Measurements from ENCODE around the gene ERG. TPM values are rescaled to one million over a fixed set of nuclear protein-coding genes. Genes with fewer than 3 reads are reported as not detected.

The ERG gene
- total RNA-seq, 1 experiment from 2014 or later = 4.5 TPM

DNA sequence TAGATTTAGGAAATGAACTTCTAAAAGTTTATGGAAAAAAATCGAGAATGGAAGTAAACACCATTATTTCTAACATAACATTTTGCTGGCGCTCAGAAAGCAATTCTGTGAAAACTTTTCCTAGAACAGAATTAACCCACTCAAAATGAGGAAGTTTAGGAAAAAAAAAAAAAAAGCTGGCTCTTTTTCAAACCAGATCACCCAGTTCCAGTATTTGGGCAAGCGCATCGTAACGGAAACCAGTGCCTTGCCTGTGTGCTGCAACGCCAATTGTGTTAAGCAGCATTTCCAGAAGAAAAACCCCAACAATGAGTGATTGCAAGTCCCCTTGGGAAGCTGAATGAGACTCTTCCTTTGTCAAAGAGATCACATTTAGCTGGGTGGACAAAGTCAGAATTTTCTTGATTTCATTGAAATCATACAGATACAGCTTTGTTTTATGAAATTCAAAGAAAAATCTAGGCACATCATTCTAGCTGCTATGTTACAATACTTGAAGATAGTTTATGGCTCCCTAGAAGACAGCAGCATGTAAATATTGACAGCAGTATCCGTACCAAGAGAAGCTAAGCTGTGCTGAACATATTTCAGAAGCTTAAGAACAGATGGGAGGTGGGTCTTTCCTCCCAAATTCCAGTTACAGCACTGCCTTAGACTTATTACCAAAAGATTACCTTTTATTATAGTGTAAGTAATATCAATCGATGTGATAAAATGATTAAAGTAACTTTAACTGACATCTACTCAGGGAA is 113.4 kb downstream of the ERG start:
- peaks cover 8% of the 10 kb centered on the region; the same call in 1 of the 2 replicates for H3K4me1 Mint-ChIP-seq
- TF ChIP-seq EMX1 (CRISPR knock-in tag; IDR thresholded peaks at IDR 0.05) (no peak), ZNF423 (CRISPR knock-in tag; IDR thresholded peaks at IDR 0.05) (no peak), OVOL2 (CRISPR knock-in tag; IDR thresholded peaks at IDR 0.05; ENCODE audit: borderline replicate concordance) (no peak), SMAD3 (CRISPR knock-in tag; IDR thresholded peaks at IDR 0.05; ENCODE audit: borderline replicate concordance) (no peak)
- TF ChIP-seq, protein P1, sequence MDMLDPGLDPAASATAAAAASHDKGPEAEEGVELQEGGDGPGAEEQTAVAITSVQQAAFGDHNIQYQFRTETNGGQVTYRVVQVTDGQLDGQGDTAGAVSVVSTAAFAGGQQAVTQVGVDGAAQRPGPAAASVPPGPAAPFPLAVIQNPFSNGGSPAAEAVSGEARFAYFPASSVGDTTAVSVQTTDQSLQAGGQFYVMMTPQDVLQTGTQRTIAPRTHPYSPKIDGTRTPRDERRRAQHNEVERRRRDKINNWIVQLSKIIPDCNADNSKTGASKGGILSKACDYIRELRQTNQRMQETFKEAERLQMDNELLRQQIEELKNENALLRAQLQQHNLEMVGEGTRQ (CRISPR knock-in tag; IDR thresholded peaks at IDR 0.05) = no peak
- TF ChIP-seq, protein P2, sequence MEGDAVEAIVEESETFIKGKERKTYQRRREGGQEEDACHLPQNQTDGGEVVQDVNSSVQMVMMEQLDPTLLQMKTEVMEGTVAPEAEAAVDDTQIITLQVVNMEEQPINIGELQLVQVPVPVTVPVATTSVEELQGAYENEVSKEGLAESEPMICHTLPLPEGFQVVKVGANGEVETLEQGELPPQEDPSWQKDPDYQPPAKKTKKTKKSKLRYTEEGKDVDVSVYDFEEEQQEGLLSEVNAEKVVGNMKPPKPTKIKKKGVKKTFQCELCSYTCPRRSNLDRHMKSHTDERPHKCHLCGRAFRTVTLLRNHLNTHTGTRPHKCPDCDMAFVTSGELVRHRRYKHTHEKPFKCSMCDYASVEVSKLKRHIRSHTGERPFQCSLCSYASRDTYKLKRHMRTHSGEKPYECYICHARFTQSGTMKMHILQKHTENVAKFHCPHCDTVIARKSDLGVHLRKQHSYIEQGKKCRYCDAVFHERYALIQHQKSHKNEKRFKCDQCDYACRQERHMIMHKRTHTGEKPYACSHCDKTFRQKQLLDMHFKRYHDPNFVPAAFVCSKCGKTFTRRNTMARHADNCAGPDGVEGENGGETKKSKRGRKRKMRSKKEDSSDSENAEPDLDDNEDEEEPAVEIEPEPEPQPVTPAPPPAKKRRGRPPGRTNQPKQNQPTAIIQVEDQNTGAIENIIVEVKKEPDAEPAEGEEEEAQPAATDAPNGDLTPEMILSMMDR (IDR thresholded peaks at IDR 0.05) = no peak
- TF ChIP-seq, protein P3, sequence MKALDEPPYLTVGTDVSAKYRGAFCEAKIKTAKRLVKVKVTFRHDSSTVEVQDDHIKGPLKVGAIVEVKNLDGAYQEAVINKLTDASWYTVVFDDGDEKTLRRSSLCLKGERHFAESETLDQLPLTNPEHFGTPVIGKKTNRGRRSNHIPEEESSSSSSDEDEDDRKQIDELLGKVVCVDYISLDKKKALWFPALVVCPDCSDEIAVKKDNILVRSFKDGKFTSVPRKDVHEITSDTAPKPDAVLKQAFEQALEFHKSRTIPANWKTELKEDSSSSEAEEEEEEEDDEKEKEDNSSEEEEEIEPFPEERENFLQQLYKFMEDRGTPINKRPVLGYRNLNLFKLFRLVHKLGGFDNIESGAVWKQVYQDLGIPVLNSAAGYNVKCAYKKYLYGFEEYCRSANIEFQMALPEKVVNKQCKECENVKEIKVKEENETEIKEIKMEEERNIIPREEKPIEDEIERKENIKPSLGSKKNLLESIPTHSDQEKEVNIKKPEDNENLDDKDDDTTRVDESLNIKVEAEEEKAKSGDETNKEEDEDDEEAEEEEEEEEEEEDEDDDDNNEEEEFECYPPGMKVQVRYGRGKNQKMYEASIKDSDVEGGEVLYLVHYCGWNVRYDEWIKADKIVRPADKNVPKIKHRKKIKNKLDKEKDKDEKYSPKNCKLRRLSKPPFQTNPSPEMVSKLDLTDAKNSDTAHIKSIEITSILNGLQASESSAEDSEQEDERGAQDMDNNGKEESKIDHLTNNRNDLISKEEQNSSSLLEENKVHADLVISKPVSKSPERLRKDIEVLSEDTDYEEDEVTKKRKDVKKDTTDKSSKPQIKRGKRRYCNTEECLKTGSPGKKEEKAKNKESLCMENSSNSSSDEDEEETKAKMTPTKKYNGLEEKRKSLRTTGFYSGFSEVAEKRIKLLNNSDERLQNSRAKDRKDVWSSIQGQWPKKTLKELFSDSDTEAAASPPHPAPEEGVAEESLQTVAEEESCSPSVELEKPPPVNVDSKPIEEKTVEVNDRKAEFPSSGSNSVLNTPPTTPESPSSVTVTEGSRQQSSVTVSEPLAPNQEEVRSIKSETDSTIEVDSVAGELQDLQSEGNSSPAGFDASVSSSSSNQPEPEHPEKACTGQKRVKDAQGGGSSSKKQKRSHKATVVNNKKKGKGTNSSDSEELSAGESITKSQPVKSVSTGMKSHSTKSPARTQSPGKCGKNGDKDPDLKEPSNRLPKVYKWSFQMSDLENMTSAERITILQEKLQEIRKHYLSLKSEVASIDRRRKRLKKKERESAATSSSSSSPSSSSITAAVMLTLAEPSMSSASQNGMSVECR (CRISPR knock-in tag; IDR thresholded peaks at IDR 0.05; ENCODE audit: borderline replicate concordance) = no peak
- no peaks in the 10 kb centered on the region for H3K27me3 Mint-ChIP-seq (ENCODE audit: low read depth)
- no peak overlapping the region for H3K4me3 Mint-ChIP-seq
- H3K27ac Mint-ChIP-seq = no peak overlapping the region
- no peaks in the 10 kb centered on the region for H3K9me3 Mint-ChIP-seq
- no peaks in the 10 kb centered on the region for H3K36me3 Mint-ChIP-seq
- ATAC-seq = no peak
- POLR2A ChIA-PET = no interaction called here
- CTCF ChIA-PET = no interaction called here
- no peak for DNase-seq (ENCODE audit: low spot score)

DNA sequence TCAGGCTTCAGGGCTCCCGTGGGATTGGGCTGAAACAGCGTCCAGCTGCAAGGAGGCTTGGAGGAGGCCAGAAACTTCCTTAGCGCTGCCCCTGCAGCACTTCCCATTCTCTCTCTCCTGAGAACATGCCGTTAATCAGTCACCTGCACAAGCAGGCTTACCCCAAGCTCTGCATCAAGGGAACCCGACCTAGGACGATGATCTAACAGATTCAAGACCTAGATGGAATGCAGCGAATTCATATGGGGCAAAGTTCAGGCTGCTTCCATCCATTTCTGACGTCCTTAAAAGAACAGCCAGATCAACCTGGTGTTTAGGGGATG is 114.1 kb downstream of the ERG start:
- TF ChIP-seq ZNF232 (CRISPR knock-in tag; IDR thresholded peaks at IDR 0.05) (no peak), ZNF121 (CRISPR knock-in tag; IDR thresholded peaks at IDR 0.05) (no peak), NR3C1 (CRISPR knock-in tag; conservative IDR thresholded peaks at IDR 0.05; ENCODE audit: low read depth) (no peak), NR2C2 (CRISPR knock-in tag; IDR thresholded peaks at IDR 0.05) (no peak), OVOL2 (CRISPR knock-in tag; IDR thresholded peaks at IDR 0.05; ENCODE audit: borderline replicate concordance) (no peak), TEAD4 (CRISPR knock-in tag; IDR thresholded peaks at IDR 0.05) (no peak)
- TF ChIP-seq, protein P4, sequence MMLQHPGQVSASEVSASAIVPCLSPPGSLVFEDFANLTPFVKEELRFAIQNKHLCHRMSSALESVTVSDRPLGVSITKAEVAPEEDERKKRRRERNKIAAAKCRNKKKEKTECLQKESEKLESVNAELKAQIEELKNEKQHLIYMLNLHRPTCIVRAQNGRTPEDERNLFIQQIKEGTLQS (CRISPR knock-in tag; conservative IDR thresholded peaks at IDR 0.05) = no peak
- TF ChIP-seq, protein P5, sequence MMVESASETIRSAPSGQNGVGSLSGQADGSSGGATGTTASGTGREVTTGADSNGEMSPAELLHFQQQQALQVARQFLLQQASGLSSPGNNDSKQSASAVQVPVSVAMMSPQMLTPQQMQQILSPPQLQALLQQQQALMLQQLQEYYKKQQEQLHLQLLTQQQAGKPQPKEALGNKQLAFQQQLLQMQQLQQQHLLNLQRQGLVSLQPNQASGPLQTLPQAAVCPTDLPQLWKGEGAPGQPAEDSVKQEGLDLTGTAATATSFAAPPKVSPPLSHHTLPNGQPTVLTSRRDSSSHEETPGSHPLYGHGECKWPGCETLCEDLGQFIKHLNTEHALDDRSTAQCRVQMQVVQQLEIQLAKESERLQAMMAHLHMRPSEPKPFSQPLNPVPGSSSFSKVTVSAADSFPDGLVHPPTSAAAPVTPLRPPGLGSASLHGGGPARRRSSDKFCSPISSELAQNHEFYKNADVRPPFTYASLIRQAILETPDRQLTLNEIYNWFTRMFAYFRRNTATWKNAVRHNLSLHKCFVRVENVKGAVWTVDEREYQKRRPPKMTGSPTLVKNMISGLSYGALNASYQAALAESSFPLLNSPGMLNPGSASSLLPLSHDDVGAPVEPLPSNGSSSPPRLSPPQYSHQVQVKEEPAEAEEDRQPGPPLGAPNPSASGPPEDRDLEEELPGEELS (CRISPR knock-in tag; IDR thresholded peaks at IDR 0.05) = no peak
- TF ChIP-seq, protein P1 (CRISPR knock-in tag; IDR thresholded peaks at IDR 0.05) = no peak
- TF ChIP-seq, protein P6, sequence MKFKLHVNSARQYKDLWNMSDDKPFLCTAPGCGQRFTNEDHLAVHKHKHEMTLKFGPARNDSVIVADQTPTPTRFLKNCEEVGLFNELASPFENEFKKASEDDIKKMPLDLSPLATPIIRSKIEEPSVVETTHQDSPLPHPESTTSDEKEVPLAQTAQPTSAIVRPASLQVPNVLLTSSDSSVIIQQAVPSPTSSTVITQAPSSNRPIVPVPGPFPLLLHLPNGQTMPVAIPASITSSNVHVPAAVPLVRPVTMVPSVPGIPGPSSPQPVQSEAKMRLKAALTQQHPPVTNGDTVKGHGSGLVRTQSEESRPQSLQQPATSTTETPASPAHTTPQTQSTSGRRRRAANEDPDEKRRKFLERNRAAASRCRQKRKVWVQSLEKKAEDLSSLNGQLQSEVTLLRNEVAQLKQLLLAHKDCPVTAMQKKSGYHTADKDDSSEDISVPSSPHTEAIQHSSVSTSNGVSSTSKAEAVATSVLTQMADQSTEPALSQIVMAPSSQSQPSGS (CRISPR knock-in tag; IDR thresholded peaks at IDR 0.05; ENCODE audit: borderline replicate concordance, low read depth) = no peak
- TF ChIP-seq, protein P7, sequence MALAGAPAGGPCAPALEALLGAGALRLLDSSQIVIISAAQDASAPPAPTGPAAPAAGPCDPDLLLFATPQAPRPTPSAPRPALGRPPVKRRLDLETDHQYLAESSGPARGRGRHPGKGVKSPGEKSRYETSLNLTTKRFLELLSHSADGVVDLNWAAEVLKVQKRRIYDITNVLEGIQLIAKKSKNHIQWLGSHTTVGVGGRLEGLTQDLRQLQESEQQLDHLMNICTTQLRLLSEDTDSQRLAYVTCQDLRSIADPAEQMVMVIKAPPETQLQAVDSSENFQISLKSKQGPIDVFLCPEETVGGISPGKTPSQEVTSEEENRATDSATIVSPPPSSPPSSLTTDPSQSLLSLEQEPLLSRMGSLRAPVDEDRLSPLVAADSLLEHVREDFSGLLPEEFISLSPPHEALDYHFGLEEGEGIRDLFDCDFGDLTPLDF (CRISPR knock-in tag; IDR thresholded peaks at IDR 0.05) = no peak
- TF ChIP-seq, protein P8, sequence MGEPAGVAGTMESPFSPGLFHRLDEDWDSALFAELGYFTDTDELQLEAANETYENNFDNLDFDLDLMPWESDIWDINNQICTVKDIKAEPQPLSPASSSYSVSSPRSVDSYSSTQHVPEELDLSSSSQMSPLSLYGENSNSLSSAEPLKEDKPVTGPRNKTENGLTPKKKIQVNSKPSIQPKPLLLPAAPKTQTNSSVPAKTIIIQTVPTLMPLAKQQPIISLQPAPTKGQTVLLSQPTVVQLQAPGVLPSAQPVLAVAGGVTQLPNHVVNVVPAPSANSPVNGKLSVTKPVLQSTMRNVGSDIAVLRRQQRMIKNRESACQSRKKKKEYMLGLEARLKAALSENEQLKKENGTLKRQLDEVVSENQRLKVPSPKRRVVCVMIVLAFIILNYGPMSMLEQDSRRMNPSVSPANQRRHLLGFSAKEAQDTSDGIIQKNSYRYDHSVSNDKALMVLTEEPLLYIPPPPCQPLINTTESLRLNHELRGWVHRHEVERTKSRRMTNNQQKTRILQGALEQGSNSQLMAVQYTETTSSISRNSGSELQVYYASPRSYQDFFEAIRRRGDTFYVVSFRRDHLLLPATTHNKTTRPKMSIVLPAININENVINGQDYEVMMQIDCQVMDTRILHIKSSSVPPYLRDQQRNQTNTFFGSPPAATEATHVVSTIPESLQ (CRISPR knock-in tag; IDR thresholded peaks at IDR 0.05) = no peak
- Mint-ChIP-seq H3K4me3 (no peak overlapping the region), H3K27me3 (ENCODE audit: low read depth) (no peaks in the 10 kb centered on the region), H3K27ac (no peak overlapping the region), H3K9me3 (no peaks in the 10 kb centered on the region), H3K36me3 (no peaks in the 10 kb centered on the region), H3K4me1 (peaks cover 8% of the 10 kb centered on the region; the same call in 1 of the 2 replicates)
- DNase-seq (ENCODE audit: low spot score) = no peak
- no peak for ATAC-seq
- ChIA-PET POLR2A (no interaction called here), CTCF (no interaction called here)

Measured in WTC11 (cell line).